DOHH2 (cell line): ENCODE results near the gene MAN2A1.

Experiments used
- H3F3A ChIP-seq: fragments of 200-600 bp; sonication (generic), shearing (Covaris generic); 2 replicates; pipeline ENCODE4 v1.6.0; 2016; ENCODE audit warnings: antibody characterized with exemption, mild to moderate bottlenecking; ENCODE audit not compliant: control insufficient read depth, insufficient read depth
- H3K27ac ChIP-seq: fragments of 200-600 bp; sonication (generic); 2 replicates; pipeline ENCODE4 v1.5.1; 2014; ENCODE audit warnings: low read depth, mild to moderate bottlenecking, low read length, moderate library complexity
- H3K27me3 ChIP-seq: fragments of 200-600 bp; sonication (generic); 2 replicates; pipeline ENCODE4 v1.6.1; 2014; ENCODE audit warnings: mild to moderate bottlenecking, low read length, mixed read lengths; ENCODE audit not compliant: control insufficient read depth
- H3K36me3 ChIP-seq: fragments of 200-600 bp; sonication (generic); 2 replicates; pipeline ENCODE4 v1.6.1; 2014; ENCODE audit warnings: mild to moderate bottlenecking, low read length, moderate library complexity, mixed read lengths; ENCODE audit not compliant: control insufficient read depth
- H3K4me1 ChIP-seq: fragments of 200-600 bp; sonication (generic); 2 replicates; pipeline ENCODE4 v1.6.1; 2014; ENCODE audit warnings: mild to moderate bottlenecking, low read length, mixed read lengths; ENCODE audit not compliant: control insufficient read depth
- H3K4me2 ChIP-seq: fragments of 200-600 bp; sonication (generic); 2 replicates; pipeline ENCODE4 v1.6.0; 2014; ENCODE audit warnings: mild to moderate bottlenecking, low read length, moderate library complexity
- H3K4me3 ChIP-seq: fragments of 200-600 bp; sonication (generic); 2 replicates; pipeline ENCODE4 v1.5.1; 2014; ENCODE audit warnings: mild to moderate bottlenecking, low read length, mixed read lengths
- H3K79me2 ChIP-seq: fragments of 200-600 bp; sonication (generic); 2 replicates; pipeline ENCODE4 v1.6.1; 2014; ENCODE audit warnings: mild to moderate bottlenecking, low read length, mixed read lengths; ENCODE audit not compliant: control insufficient read depth
- H3K9me2 ChIP-seq: fragments of 200-600 bp; sonication (generic); replicated peaks from 2 replicates; pipeline ENCODE4 v1.6.1; 2014; ENCODE audit warnings: mild to moderate bottlenecking, low read length, mixed read lengths; ENCODE audit not compliant: control insufficient read depth
- H3K9me3 ChIP-seq: fragments of 200-600 bp; sonication (generic); 2 replicates; pipeline ENCODE4 v1.6.1; 2014; ENCODE audit warnings: antibody characterized with exemption, low read length, mixed read lengths; ENCODE audit not compliant: control insufficient read depth, insufficient read depth
- H4K20me1 ChIP-seq: fragments of 200-600 bp; sonication (generic); 2 replicates; pipeline ENCODE4 v1.6.0; 2014; ENCODE audit warnings: low read depth, mild to moderate bottlenecking, antibody characterized with exemption, low read length, moderate library complexity; ENCODE audit not compliant: control insufficient read depth, insufficient read depth
- EZH2phosphoT487 ChIP-seq: fragments of 200-600 bp; sonication (generic); IDR thresholded peaks from 2 replicates; pipeline ENCODE4 v1.6.1; 2017; ENCODE audit warnings: borderline replicate concordance, mild to moderate bottlenecking, antibody characterized with exemption, low read length, moderate library complexity, mixed read lengths
- TF ChIP-seq, protein P1 (sequence below): fragments of 200-600 bp; sonication (generic); IDR thresholded peaks from one replicate; pipeline ENCODE4 v1.5.1; 2014; ENCODE audit warnings: antibody characterized with exemption, mild to moderate bottlenecking, low read depth, low read length; ENCODE audit not compliant: poor library complexity, severe bottlenecking

The MAN2A1 gene

DNA sequence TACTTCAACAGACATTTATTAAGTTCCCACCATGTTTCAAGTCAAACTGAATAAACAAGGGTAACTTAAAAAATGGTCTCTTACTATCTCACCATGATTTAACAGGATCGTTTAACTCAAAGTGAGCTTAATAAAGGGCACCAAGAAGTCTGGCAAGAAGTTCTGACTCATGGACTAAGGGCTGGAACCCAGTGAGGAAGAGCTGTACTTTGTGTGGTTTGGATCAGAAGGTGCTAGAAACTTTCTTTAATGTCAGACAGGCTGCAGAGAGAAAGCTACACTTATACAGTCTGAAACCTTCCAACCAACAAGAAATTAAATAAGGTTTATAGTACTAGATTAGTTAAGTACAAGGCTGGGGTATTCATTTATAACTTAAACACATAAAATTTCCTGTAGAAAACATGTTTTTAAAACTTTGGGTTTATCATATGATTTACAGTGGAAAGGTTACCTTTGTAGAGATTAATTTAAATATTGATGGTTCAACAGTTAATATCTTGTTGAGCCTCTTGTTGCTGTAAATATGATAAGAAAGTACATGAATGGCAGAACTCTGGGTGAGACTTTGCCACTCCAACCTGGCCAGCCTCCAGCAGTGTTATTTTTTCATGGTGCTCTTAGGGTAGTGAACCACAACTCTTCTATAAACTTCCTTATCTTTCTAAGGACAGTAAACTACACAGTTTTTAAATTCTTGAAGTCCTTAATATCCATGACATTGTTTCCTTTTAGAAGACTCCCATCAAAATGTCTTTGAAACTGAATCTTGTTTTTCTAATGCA, 162.8 kb downstream of the MAN2A1 start:
- H4K20me1 ChIP-seq, result no peaks in the 10 kb centered on the region
- no peaks in the 10 kb centered on the region for H3F3A ChIP-seq
- H3K9me2 ChIP-seq, result no peaks in the 10 kb centered on the region
- no peaks in the 10 kb centered on the region for H3K9me3 ChIP-seq
- peaks cover 11% of the 10 kb centered on the region for H3K36me3 ChIP-seq
- no peak overlapping the region for H3K27ac ChIP-seq
- no peaks in the 10 kb centered on the region for H3K79me2 ChIP-seq
- no peaks in the 10 kb centered on the region for H3K27me3 ChIP-seq
- TF ChIP-seq, protein P1, sequence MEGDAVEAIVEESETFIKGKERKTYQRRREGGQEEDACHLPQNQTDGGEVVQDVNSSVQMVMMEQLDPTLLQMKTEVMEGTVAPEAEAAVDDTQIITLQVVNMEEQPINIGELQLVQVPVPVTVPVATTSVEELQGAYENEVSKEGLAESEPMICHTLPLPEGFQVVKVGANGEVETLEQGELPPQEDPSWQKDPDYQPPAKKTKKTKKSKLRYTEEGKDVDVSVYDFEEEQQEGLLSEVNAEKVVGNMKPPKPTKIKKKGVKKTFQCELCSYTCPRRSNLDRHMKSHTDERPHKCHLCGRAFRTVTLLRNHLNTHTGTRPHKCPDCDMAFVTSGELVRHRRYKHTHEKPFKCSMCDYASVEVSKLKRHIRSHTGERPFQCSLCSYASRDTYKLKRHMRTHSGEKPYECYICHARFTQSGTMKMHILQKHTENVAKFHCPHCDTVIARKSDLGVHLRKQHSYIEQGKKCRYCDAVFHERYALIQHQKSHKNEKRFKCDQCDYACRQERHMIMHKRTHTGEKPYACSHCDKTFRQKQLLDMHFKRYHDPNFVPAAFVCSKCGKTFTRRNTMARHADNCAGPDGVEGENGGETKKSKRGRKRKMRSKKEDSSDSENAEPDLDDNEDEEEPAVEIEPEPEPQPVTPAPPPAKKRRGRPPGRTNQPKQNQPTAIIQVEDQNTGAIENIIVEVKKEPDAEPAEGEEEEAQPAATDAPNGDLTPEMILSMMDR, result no peak
- TF ChIP-seq EZH2phosphoT487, result no peak
- no peaks in the 10 kb centered on the region for H3K4me1 ChIP-seq
- H3K4me3 ChIP-seq, result no peak overlapping the region
- H3K4me2 ChIP-seq, result no peak overlapping the region

DNA sequence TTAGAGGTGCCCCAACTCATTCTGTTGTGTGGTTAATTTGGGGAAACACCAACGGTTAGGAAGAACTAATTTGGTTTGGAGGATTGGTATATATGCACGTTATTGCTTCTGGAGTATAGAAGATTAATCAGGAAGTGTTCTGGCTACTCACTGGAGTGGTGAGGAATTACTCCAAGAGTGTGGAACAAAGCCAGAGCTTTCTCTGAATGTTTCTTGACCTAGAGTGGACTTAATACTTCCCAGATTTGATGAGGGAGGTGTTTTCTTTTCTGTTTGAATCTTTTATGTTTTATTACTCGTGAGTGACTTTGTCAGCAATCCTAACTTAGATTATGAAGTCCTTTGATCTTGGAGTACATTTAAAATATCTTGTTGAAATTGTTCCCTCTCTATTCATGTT, 163.7 kb downstream of the MAN2A1 start:
- Histone ChIP-seq H4K20me1 (no peaks in the 10 kb centered on the region), H3K36me3 (peaks cover 8% of the 10 kb centered on the region), H3F3A (no peaks in the 10 kb centered on the region), H3K4me3 (no peak overlapping the region), H3K4me1 (no peaks in the 10 kb centered on the region), H3K27me3 (no peaks in the 10 kb centered on the region), H3K27ac (no peak overlapping the region), H3K9me3 (no peaks in the 10 kb centered on the region), H3K9me2 (no peaks in the 10 kb centered on the region; the same call in 1 of the 2 replicates), H3K4me2 (no peak overlapping the region), H3K79me2 (no peaks in the 10 kb centered on the region)
- TF ChIP-seq, protein P1, result no peak
- TF ChIP-seq EZH2phosphoT487, result no peak

DNA sequence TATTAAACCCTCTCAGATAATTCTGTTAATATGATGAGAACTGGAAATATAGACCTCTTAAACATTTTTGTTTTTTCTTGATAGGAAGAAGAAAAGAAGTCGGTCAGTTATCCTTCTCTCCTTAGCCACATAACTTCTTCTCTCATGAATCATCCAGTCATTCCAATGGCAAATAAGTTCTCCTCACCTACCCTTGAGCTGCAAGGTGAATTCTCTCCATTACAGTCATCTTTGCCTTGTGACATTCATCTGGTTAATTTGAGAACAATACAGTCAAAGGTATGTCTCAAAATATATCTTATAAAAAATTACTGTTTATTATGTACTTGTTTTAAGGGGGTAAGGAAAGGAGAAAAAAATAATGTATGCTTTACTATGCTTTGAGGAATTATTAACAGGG, 165.3 kb downstream of the MAN2A1 start:
- H3K9me2 ChIP-seq, result no peaks in the 10 kb centered on the region; the same call in 1 of the 2 replicates
- no peaks in the 10 kb centered on the region for H3K79me2 ChIP-seq
- no peak overlapping the region for H3K4me2 ChIP-seq
- no peaks in the 10 kb centered on the region for H3K27me3 ChIP-seq
- H4K20me1 ChIP-seq, result no peaks in the 10 kb centered on the region
- H3K9me3 ChIP-seq, result no peaks in the 10 kb centered on the region
- H3K4me1 ChIP-seq, result no peaks in the 10 kb centered on the region
- no peak overlapping the region for H3K27ac ChIP-seq
- no peaks in the 10 kb centered on the region for H3F3A ChIP-seq
- peaks cover 10% of the 10 kb centered on the region for H3K36me3 ChIP-seq
- H3K4me3 ChIP-seq, result no peak overlapping the region
- no peak for TF ChIP-seq EZH2phosphoT487
- TF ChIP-seq, protein P1, result no peak
